Psoas muscle (tissue), 8 donors: ENCODE measurements around the gene PPTC7. TPM values are rescaled to one million over a fixed set of nuclear protein-coding genes. Genes with fewer than 3 reads are reported as not detected.

Experiments used
- ATAC-seq, 4 donors: fragments of 200-7000 bp; cut with Tn5 transposase; one replicate each; pipeline ENCODE4 v1.9.1; 2020; ENCODE audit warnings: moderate library complexity in 3 of 4, mild to moderate bottlenecking in 2 of 4
- DNase-seq, 2 donors: peaks; one replicate each; pipeline ENCODE4 v3.0.0-alpha.2; 2020
- H3K27ac ChIP-seq: fragments of 200-600 bp; one replicate; pipeline ENCODE4 v1.8.0; 2022
- H3K27me3 ChIP-seq, 3 donors: fragments of 200-600 bp in 1 of 3; one replicate each; pipeline versions ENCODE4 v1.6.1 to v1.8.0; 2013 to 2022; ENCODE audit warnings: low read length in 2 of 3, mild to moderate bottlenecking in 2 of 3, moderate library complexity in 1 of 3; ENCODE audit not compliant: insufficient read depth in 3 of 3
- H3K36me3 ChIP-seq, 2 donors: fragments of 200-600 bp in 1 of 2; one replicate each; pipeline versions ENCODE4 v1.6.1 to v1.8.0; 2013 to 2022; ENCODE audit warnings: low read depth in 1 of 2, mild to moderate bottlenecking in 1 of 2, moderate library complexity in 1 of 2; ENCODE audit not compliant: insufficient read depth in 1 of 2
- H3K4me1 ChIP-seq: fragments of 200-600 bp; one replicate; pipeline ENCODE4 v1.8.0; 2022
- H3K4me3 ChIP-seq: fragments of 200-600 bp; one replicate; pipeline ENCODE4 v1.8.0; 2022; ENCODE audit warnings: mild to moderate bottlenecking
- H3K9me3 ChIP-seq: fragments of 200-600 bp; one replicate; pipeline ENCODE4 v1.8.0; 2022
- CTCF ChIP-seq: fragments of 200-600 bp; IDR thresholded peaks from one replicate; pipeline ENCODE4 v1.8.0; 2022; ENCODE audit warnings: antibody characterized with exemption
- WGBS, 3 donors: extraction: QIAGEN DNeasy Blood & Tissue Kit; methylation state at CpG; one replicate each; pipeline versions ENCODE4 v1.1.6 to v1.1.7; 2013; 5-methylcytosine and 5-hydroxymethylcytosine counted together
- intact Hi-C, 2 donors: fragments of 100-400 bp; cut with DNase I; formaldehyde crosslinking; loops; one replicate each; pipeline versions ENCODE4 v1.11.0 to v1.14.2; 2022
- polyA plus RNA-seq, 3 donors: library from polyadenylated mRNA; stranded (reverse); fragments of 200-250 nt; gene quantifications; one replicate each; pipeline ENCODE4 v1.2.3, GENCODE V29; 2013
- total RNA-seq, 4 donors: library from RNA; stranded (reverse); fragmentation: NEBNext Ultra II Directional in 2 of 4; extraction: Animal tissue kit (Norgen Biotek cat#: 25700) in 2 of 4; gene quantifications; one replicate each; pipeline versions ENCODE4 v1.2.1 to v1.2.4, GENCODE V29; 2021 to 2023
- donor health status: healthy with polysubstance abuse.
- donor health status: DM: no; HTN: no; CAD: no; lungs with moderate emphysema.
- donor health status: Bipolar disorder and iron deficiency.
- donor health status: healthy.
- donor health status: DM: yes; HTN: yes; CAD: no.
- donor health status: DM: no; HTN: no; CAD: no.
- donor health status: DM: no; HTN: no; CAD: no.
- donor health status: DM: yes; HTN: yes; CAD: no.

The PPTC7 gene
- total and polyA plus RNA-seq, 7 donors: 54.6 to 213 (median 71.9) TPM

- 80 to 88% (median 87%) methylated on average over 3 of the region's 3 CpGs for whole genome bisulfite sequencing, 3 donors
- Histone ChIP-seq H3K27me3 (no peaks in the 10 kb centered on the region), H3K4me3 (no peak overlapping the region), H3K36me3 (no peaks in the 10 kb centered on the region), H3K27ac (no peak overlapping the region), H3K9me3 (no peaks in the 10 kb centered on the region), H3K4me1 (no peaks in the 10 kb centered on the region)
- intact Hi-C loops: loop anchor here in 1 of 2 donors (10.0 kb wide), 2 partner anchors 178 to 308 kb away; no protein-coding TSS in a partner anchor
- DNase-seq: no peak
- no peak for TF ChIP-seq CTCF
- ATAC-seq: no peak
These were observed 66.1 kb downstream of the PPTC7 start for GRCh38 chr12:110516995-110517394.

DNA sequence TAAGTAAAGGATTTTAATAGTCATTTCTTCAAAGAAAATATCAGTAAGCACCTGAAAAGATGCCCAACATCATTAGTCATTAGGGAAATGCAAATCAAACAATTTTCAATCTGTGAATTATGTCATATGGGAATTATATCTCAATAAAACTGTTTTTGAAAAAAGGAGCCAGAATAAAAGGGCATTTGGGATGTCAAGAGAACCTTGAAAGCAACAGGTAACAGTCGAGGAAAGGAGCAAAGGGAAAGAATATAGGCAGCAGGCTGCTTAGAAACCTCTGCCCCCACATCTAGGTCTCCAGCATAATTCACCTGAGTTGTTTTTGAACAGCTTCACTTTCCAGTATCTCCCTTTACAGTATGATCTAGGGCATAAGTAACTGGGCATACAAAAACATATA is 68.8 kb downstream of the PPTC7 start:
- H3K36me3 ChIP-seq: no peaks in the 10 kb centered on the region

DNA sequence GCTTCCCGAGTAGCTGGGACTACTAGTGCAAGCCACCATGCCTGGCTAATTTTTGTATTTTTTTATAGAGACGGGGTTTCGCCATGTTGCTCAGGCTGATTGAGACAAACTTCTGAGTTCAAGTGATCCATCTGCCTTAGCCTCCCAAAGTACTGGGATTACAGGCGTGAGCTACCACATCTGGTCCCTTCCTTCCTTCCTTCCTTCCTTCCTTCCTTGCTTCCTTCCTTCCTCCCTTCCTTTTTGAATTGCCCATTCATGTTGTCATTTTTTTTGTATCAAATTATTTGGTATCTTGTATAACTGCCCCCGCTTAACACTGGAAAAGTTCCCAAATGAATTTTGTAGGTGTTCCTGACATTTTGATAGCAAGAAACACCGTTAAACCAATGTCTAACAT is 69.3 kb downstream of the PPTC7 start:
- intact Hi-C loops: loop anchor here in 1 of 2 donors (10.0 kb wide), 2 partner anchors 181 to 311 kb away; no protein-coding TSS in a partner anchor
- DNase-seq: no peak
- no peaks in the 10 kb centered on the region for H3K4me1 ChIP-seq
- H3K36me3 ChIP-seq: no peaks in the 10 kb centered on the region
- no peak overlapping the region for H3K27ac ChIP-seq
- H3K4me3 ChIP-seq: no peak overlapping the region
- 70 to 77% (median 76%) methylated on average over 6 of the region's 6 CpGs for WGBS, 3 donors
- no peak for TF ChIP-seq CTCF
- no peak for ATAC-seq
- no peaks in the 10 kb centered on the region for H3K9me3 ChIP-seq
- H3K27me3 ChIP-seq: no peaks in the 10 kb centered on the region

More for the DNA sequence above, 68.8 kb downstream of the PPTC7 start:
- intact Hi-C loops: loop anchor here in 1 of 2 donors (10.0 kb wide), 2 partner anchors 180 to 310 kb away; no protein-coding TSS in a partner anchor
- Histone ChIP-seq H3K4me3 (no peak overlapping the region), H3K9me3 (no peaks in the 10 kb centered on the region), H3K4me1 (no peaks in the 10 kb centered on the region), H3K27ac (no peak overlapping the region), H3K27me3 (no peaks in the 10 kb centered on the region)
- ATAC-seq: no peak
- DNase-seq: no peak
- 43 to 70% (median 64%) methylated on average over 1 of the region's 1 CpG for WGBS, 3 donors
- no peak for TF ChIP-seq CTCF

- Histone ChIP-seq H3K9me3 (no peaks in the 10 kb centered on the region), H3K4me3 (no peak overlapping the region), H3K36me3 (no peaks in the 10 kb centered on the region), H3K4me1 (no peaks in the 10 kb centered on the region), H3K27me3 (no peaks in the 10 kb centered on the region), H3K27ac (no peak overlapping the region)
- 89 to 93% (median 90%) methylated on average over 4 of the region's 4 CpGs for WGBS, 3 donors
- intact Hi-C loops: no loop called here
- ATAC-seq: no peak
- DNase-seq: no peak
- TF ChIP-seq CTCF: no peak
These were observed 75.0 kb downstream of the PPTC7 start for GRCh38 chr12:110508071-110508586.

DNA sequence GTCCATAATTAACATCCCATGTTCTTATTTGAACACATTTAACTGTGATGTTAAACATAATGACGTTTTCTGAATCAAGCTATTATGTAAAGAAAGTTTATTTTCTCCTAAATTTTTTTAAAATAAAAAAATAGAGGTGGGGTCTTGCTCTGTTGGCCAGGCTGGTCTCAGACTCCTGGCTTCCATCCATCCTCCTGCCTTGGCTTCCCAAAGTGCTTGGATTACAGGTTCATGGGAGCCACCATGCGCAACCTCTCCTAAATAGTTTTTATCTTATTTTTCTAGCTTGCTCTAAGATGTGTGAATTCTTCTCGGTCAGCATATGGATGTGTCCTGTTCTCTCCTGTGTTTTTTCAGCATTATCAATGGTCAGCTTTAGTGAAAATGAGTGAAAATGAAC is 77.8 kb downstream of the PPTC7 start:
- DNase-seq (no peak), ATAC-seq (no peak)
- H3K36me3 ChIP-seq: no peaks in the 10 kb centered on the region
- intact Hi-C loops: no loop called here
- no peak overlapping the region for H3K4me3 ChIP-seq
- H3K4me1 ChIP-seq: peaks cover 9% of the 10 kb centered on the region
- no peaks in the 10 kb centered on the region for H3K9me3 ChIP-seq
- H3K27me3 ChIP-seq: no peaks in the 10 kb centered on the region
- TF ChIP-seq CTCF: no peak
- no peak overlapping the region for H3K27ac ChIP-seq
- WGBS, 3 donors: 77 to 82% (median 79%) methylated on average over 3 of the region's 3 CpGs
